HG03469 (cell line): ENCODE measurements around the gene GMDS.

Source experiments
- ATAC-seq: cut with Tn5 transposase; IDR thresholded peaks from one replicate; pipeline ENCODE4 v1.9.1; 2021; ENCODE audit warnings: mild to moderate bottlenecking, moderate library complexity, moderate number of reproducible peaks; ENCODE audit not compliant: unreplicated experiment

GMDS gene

GRCh38 chr6:1622220-1622850 is 623.1 kb downstream of the GMDS start:
- ATAC-seq, result no peak

- no peak for ATAC-seq
Observed at GRCh38 chr6:1621070-1621701, 624.2 kb downstream of the GMDS start.

DNA sequence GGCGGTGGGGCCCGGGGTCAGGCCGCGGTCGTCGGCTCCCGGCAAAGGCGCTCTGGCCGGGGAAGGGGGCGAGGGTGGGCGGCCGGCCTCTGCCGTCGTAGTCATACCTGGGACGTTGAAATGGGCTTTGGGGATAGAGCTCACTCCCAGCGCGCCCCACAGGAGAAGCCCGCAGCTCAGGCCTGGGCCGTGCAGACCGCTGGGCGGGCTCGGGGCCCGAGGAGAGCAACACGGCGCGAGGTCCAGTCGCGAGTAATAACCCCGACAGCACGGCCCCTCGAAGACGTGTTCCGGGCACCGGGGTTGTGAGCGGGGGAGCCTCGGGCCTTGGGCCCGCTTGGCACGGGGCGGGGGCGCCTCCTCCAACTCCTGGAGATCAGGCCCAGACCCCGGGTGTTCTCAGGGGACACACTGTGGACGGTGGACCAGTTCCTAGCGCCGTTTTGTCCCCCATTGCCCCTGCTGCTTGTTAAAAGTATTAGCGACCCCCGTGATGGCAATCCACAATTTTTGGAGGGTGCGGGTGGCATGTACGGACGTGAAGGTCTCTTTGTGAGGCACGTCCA is 624.8 kb downstream of the GMDS start:
- no peak for ATAC-seq

DNA sequence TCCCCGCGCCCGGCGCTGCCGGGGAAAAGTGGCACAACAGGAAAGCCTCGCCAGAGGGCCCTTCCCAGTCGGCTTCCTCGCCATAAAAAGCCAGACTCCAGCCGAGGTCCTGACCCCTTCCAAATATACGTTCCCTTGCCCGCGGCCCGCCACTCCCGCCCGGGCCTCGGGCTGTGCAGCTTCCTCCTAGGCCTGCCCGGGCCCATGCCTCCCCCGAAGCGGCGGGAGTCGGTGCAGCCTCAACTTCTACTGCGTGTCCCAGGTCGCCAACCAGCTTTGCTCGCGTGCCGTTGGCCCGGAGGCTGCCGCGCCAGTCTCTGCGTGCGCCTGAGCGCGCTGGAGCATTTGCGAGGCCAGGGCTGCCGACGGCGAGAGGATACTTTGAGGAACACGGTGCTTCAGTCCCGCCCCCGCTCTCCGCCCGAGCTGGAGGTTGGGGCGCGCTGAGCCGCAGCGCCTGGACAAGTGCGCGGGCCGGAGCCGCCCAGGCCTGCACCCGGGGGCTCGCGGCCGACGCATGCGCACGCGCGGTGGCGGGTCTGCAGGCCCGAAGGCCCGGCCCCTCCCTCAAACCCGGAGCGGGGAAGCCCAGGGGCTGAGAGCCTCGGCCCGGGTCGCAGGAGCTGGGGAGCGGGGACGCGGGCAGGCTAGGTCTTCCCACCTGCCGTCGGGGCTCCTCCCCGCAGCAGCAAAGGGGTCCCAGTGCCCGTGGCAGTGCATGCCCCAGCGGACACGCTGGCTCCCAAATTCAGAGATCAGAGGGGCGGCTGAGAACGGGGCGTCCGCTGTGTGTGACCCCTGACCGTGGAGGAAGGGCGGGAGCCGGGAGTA is 625.5 kb downstream of the GMDS start:
- ATAC-seq, result no peak

- ATAC-seq, result no peak
Observed at GRCh38 chr6:1619098-1619672, 626.2 kb downstream of the GMDS start.

- ATAC-seq, result no peak
Observed at GRCh38 chr6:1618311-1619097, 626.9 kb downstream of the GMDS start.

DNA sequence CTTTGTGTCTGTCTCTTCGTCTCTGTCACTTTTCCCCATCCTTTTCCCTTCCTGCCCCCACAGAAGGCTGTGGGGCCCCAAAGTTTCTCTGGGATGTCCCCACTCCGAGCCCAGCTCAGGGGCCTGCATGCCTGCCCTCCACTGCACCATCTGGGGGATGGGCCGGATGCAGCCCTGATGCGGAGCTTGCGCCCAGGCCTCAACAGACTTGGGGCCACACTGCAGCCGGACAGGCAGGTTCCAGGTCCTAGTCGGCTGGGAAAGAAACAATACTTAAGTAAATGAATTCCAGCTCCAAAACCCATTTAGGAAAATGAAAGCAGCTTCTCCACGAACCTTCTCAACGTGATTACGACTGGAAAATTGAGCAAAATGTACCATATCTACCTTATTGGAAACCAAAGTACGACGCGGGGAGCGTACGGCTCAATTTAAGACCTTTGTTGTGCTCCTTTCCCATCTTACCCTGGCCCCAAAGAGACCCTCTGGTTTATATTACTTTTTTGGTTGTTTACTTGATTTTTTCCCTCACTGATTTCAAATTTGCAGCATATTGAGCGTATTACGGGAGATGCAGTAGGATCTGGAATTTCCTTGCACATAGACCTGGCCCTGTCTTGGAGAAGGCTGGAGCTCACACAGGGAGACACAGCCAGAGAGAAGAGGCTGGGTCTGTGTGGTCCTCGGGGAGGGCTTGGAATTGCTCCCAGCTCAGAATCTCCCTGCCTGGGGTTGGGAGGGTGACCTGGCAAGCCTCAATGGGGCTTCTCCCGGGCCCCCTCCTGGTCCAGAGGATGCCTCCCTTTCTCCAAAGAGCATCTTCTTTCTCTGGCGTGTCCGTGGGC is 627.7 kb downstream of the GMDS start:
- ATAC-seq, result no peak

GRCh38 chr6:1616701-1617463 is 628.5 kb downstream of the GMDS start:
- no peak for ATAC-seq

DNA sequence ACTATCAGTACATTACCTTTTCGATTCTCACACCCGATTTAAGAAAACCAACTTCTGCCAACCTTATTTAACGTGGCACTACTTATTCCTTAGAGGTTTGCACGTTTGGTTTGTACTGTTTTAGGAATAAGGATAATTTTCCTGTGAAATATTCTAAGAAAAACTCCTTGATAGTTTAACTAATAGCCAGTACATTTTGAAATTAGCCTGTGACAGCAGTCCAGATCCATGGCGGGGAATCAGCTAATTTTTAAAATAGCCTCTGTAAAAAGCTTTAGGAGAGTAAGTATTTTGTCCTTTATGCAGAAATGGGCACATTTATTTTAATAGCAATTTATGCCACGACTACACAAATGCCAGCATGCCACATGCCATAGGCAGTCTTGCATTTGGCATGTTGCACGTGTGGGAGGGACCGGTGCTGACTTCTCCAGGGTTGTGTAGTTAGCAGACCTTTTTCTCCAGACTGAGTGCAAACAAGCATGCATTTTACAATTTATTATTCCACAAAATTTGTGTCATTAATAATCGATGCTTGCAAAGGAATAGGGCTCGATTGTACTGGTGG is 629.5 kb downstream of the GMDS start:
- ATAC-seq, result no peak

- ATAC-seq, result no peak
Observed at GRCh38 chr6:1615151-1615852, 630.1 kb downstream of the GMDS start.

DNA sequence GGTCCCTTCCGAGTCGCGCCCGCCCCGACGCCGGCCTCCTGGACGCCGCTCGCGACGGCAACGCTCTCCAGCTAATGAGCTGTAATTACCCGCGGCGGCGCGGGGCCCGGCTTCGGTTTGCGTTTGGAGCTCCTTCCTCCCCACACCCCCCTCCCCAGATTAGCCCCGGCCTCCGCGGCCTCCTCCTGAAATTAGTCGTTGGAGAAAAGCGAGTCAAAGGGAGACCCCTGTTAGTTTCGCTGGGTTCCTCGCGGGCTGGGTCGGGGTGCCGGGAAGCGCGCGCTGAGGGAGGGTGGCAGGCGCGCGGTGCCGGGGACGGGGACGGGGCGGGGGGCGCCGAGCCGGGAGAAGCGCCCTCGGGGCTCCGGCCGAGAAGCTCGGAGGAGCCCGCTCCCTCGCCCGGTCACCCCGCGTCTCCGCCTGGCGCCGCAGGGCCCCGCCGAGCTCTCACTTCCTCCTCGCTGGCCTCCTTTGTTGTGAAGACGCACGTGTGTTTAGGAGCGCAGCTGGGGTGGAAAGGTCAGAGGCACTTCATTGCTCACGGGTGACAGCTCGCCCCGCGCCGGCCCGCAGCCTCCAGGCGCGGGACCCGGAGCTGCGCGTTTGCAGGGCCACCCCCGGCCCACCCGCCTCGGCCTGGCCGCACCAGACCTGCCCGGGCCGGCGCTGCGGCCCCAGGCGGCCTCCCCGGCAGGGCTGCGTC is 630.8 kb downstream of the GMDS start:
- ATAC-seq, result no peak

- ATAC-seq, result no peak
Observed at GRCh38 chr6:1613688-1614447, 631.5 kb downstream of the GMDS start.

- ATAC-seq, result no peak
Observed at GRCh38 chr6:1613346-1613687, 632.1 kb downstream of the GMDS start.

- ATAC-seq, result no peak
Observed at GRCh38 chr6:1612974-1613306, 632.5 kb downstream of the GMDS start.

DNA sequence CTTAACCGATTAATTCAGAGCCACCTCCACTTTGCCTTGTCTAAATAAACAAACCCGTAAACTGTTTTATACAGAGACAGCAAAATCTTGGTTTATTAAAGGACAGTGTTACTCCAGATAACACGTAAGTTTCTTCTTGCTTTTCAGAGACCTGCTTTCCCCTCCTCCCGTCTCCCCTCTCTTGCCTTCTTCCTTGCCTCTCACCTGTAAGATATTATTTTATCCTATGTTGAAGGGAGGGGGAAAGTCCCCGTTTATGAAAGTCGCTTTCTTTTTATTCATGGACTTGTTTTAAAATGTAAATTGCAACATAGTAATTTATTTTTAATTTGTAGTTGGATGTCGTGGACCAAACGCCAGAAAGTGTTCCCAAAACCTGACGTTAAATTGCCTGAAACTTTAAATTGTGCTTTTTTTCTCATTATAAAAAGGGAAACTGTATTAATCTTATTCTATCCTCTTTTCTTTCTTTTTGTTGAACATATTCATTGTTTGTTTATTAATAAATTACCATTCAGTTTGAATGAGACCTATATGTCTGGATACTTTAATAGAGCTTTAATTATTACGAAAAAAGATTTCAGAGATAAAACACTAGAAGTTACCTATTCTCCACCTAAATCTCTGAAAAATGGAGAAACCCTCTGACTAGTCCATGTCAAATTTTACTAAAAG is 633.0 kb downstream of the GMDS start:
- no peak for ATAC-seq

DNA sequence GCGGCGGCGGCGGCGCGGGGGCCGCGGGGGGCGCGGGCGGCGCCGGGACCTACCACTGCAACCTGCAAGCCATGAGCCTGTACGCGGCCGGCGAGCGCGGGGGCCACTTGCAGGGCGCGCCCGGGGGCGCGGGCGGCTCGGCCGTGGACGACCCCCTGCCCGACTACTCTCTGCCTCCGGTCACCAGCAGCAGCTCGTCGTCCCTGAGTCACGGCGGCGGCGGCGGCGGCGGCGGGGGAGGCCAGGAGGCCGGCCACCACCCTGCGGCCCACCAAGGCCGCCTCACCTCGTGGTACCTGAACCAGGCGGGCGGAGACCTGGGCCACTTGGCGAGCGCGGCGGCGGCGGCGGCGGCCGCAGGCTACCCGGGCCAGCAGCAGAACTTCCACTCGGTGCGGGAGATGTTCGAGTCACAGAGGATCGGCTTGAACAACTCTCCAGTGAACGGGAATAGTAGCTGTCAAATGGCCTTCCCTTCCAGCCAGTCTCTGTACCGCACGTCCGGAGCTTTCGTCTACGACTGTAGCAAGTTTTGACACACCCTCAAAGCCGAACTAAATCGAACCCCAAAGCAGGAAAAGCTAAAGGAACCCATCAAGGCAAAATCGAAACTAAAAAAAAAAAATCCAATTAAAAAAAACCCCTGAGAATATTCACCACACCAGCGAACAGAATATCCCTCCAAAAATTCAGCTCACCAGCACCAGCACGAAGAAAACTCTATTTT is 633.7 kb downstream of the GMDS start:
- no peak for ATAC-seq
